K562 (cell line): Measurements from ENCODE around the gene FCHSD1. TPM values are rescaled to one million over a fixed set of nuclear protein-coding genes. Genes with fewer than 3 reads are reported as not detected.

ENCODE experiments used
- ATAC-seq: fragments of 200-7000 bp; cut with Tn5 transposase; 3 replicates; pipeline ENCODE4 v1.9.1; 2020; ENCODE audit warnings: moderate library complexity
- BruUV-seq: library from RNA; stranded (reverse); fragments of 400-500 nt; replicated peaks from 2 replicates; lab custom pipeline; 2021; lab: Mats Ljungman, UMichigan
- CTCF ChIA-PET: fragments of 300-600 bp; formaldehyde crosslinking; extraction: SDS; loops from one replicate; lab custom pipeline; 2021; ENCODE audit warnings: low intra/inter-chr PET ratio; lab: Yijun Ruan, JAX
- POLR2A ChIA-PET: fragments of 300-600, 350-650 bp; sonication (Branson Sonifier 250); formaldehyde crosslinking; extraction: SDS; loops from one replicate; lab custom pipeline; 2021; ENCODE audit warnings: antibody characterized with exemption, inconsistent platforms; lab: Yijun Ruan, JAX
- DNase-seq, 4 experiments: peaks; one replicate each; pipeline versions ENCODE4 v3.0.0 to v3.0.0-alpha.2; 2011 to 2018; ENCODE audit warnings: low spot score in 3 of 4, mixed read lengths in 3 of 4; ENCODE audit errors: extremely low read depth in 1 of 4
- FAIRE-seq: peaks from 2 replicates; lab custom pipeline; 2011; peaks lifted over from hg19 to GRCh38; lab: Jason Lieb, UNC
- H2AFZ ChIP-seq: 2 replicates; pipeline ENCODE4 v1.6.0; 2011; ENCODE audit warnings: low read depth, low read length, control low read depth, inconsistent platforms
- H3K27ac ChIP-seq: fragments of 200-600 bp; 3 replicates; pipeline ENCODE4 v1.8.0; 2011; ENCODE audit warnings: low read depth, mild to moderate bottlenecking, control low read depth, inconsistent platforms, low read length, moderate library complexity, mixed read lengths; ENCODE audit errors: extremely low read depth
- H3K27me3 ChIP-seq, 2 experiments: fragments of 300-600 bp in 1 of 2; 2 replicates in 1 of 2; 3 replicates in 1 of 2; pipeline versions ENCODE4 v1.6.0 to v1.8.0; 2011; ENCODE audit warnings: inconsistent platforms in 2 of 2, low read length in 2 of 2, mild to moderate bottlenecking in 1 of 2, mixed read lengths in 1 of 2, moderate library complexity in 1 of 2; ENCODE audit not compliant: control insufficient read depth in 2 of 2, insufficient read depth in 2 of 2
- H3K36me3 ChIP-seq: fragments of 300-600 bp; 3 replicates; pipeline ENCODE4 v1.8.0; 2011; ENCODE audit warnings: mild to moderate bottlenecking, low read length, inconsistent platforms; ENCODE audit not compliant: control insufficient read depth, insufficient read depth
- H3K4me1 ChIP-seq, 2 experiments: fragments of 200-600 bp in 1 of 2; replicated peaks in 1 of 2; 2 replicates in 1 of 2; 3 replicates in 1 of 2; pipeline versions ENCODE4 v1.5.1 to v1.8.0; 2011; ENCODE audit warnings: inconsistent platforms in 2 of 2, low read length in 2 of 2, mild to moderate bottlenecking in 1 of 2, mixed read lengths in 1 of 2, moderate library complexity in 1 of 2; ENCODE audit not compliant: control insufficient read depth in 2 of 2, insufficient read depth in 2 of 2
- H3K4me2 ChIP-seq: 2 replicates; pipeline ENCODE4 v1.6.1; 2011; ENCODE audit warnings: low read length, control low read depth, inconsistent platforms, mixed read lengths; ENCODE audit not compliant: insufficient read depth
- H3K4me3 ChIP-seq: fragments of 200-600 bp; sonication (generic), shearing (Covaris generic); 2 replicates; pipeline ENCODE4 v1.5.1; 2016; ENCODE audit warnings: control low read depth, inconsistent platforms
- H3K79me2 ChIP-seq: fragments of 200-600 bp; 3 replicates; pipeline ENCODE4 v1.8.0; 2011; ENCODE audit warnings: low read length, inconsistent platforms; ENCODE audit not compliant: control insufficient read depth, insufficient read depth
- H3K9ac ChIP-seq, 2 experiments: 2 replicates each; pipeline versions ENCODE4 v1.6.0 to v1.6.1; 2011; ENCODE audit warnings: low read depth in 2 of 2, low read length in 2 of 2, control low read depth in 1 of 2, inconsistent platforms in 1 of 2, mild to moderate bottlenecking in 1 of 2, mixed read lengths in 1 of 2; ENCODE audit not compliant: insufficient read depth in 1 of 2
- H3K9me1 ChIP-seq: one replicate; pipeline ENCODE4 v1.6.0; 2011; ENCODE audit warnings: inconsistent platforms, mild to moderate bottlenecking, low read length, moderate library complexity; ENCODE audit not compliant: control insufficient read depth, insufficient read depth
- H3K9me3 ChIP-seq: replicated peaks from 2 replicates; pipeline ENCODE4 v1.5.1; 2011; ENCODE audit warnings: low read depth, low read length, inconsistent platforms; ENCODE audit not compliant: control insufficient read depth, insufficient read depth
- H4K20me1 ChIP-seq: replicated peaks from 2 replicates; pipeline ENCODE4 v1.6.1; 2011; ENCODE audit warnings: low read length, inconsistent platforms, mixed read lengths; ENCODE audit not compliant: control insufficient read depth, insufficient read depth
- CBFA2T3 ChIP-seq: fragments of 450-650 bp; IDR thresholded peaks from 2 replicates; pipeline ENCODE4 v1.6.1; 2017
- EP300 ChIP-seq: IDR thresholded peaks from 2 replicates; pipeline ENCODE4 v1.6.1; 2012; ENCODE audit warnings: low read length, improper control_type of control experiment
- LCOR ChIP-seq: sonication (generic); formaldehyde crosslinking; IDR thresholded peaks from 2 replicates; pipeline ENCODE4 v1.8.0; 2022; ENCODE audit warnings: mild to moderate bottlenecking, missing genetic modification reagents
- MAFK ChIP-seq: IDR thresholded peaks from 2 replicates; pipeline ENCODE4 v1.6.1; 2011; ENCODE audit warnings: low read length, improper control_type of control experiment
- NR4A1 ChIP-seq, 2 experiments: fragments of 250-450 bp in 1 of 2; fragments of 450-650 bp in 1 of 2; sonication (Bioruptor Pico) in 1 of 2; IDR thresholded peaks; 2 replicates each; pipeline versions ENCODE4 v1.4.0 to v1.6.1; 2016 to 2020; ENCODE audit warnings: mild to moderate bottlenecking in 2 of 2, missing compliant biosample characterization in 1 of 2, missing genetic modification characterization in 1 of 2, moderate library complexity in 1 of 2
- NUFIP1 ChIP-seq: fragments of 450-650 bp; IDR thresholded peaks from 2 replicates; pipeline ENCODE4 v1.6.1; 2018; ENCODE audit not compliant: partially characterized antibody
- SP2 ChIP-seq: IDR thresholded peaks from 2 replicates; pipeline ENCODE4 v1.6.1; 2011; ENCODE audit warnings: mild to moderate bottlenecking, low read depth, low read length, moderate library complexity; ENCODE audit not compliant: poor library complexity, severe bottlenecking; ENCODE audit errors: extremely low read depth
- WGBS: fragments of 100-300 bp; shearing (Covaris generic); methylation state at CpG from one replicate; pipeline ENCODE4 v1.1.6; 2016; ENCODE audit warnings: low coverage, mixed read lengths; ENCODE audit not compliant: insufficient coverage; ENCODE audit errors: missing lambda C conversion rate; 5-methylcytosine and 5-hydroxymethylcytosine counted together
- in situ Hi-C: fragments of 300-500 bp; cut with MboI; formaldehyde crosslinking; loops from 4 replicates; pipeline ENCODE4 v1.15.0; 2018; ENCODE audit warnings: inconsistent platforms, mixed read lengths
- intact Hi-C: fragments of 100-400 bp; cut with micrococcal nuclease; formaldehyde crosslinking; loops from 2 replicates; pipeline ENCODE4 v1.14.2; 2022
- polyA plus RNA-seq, 8 experiments: library from polyadenylated mRNA; depleted of rRNA in 4 of 8; stranded (reverse) in 5 of 8; unstranded in 3 of 8; fragments of >200 nt; fragmentation: Nextera tagmentation in 2 of 8; fragmentation: Illumina TruSeq in 1 of 8; extraction: Ambion mirVana in 2 of 8; extraction: Trizol in 1 of 8; gene quantifications; 2 replicates each; pipeline versions ENCODE4 v1.2.1 to v1.2.3, GENCODE V29; 2011 to 2014; ENCODE audit warnings: inconsistent platforms in 1 of 8, missing spikeins in 1 of 8
- total RNA-seq, 7 experiments: library from RNA; depleted of rRNA in 6 of 7; stranded (reverse); fragments of >200 nt in 6 of 7; fragmentation: Illumina TruSeq in 2 of 7; extraction: Trizol in 2 of 7; gene quantifications; 2 replicates each; pipeline versions ENCODE4 v1.2.1 to v1.2.3, GENCODE V29; 2011 to 2021; ENCODE audit warnings: low replicate concordance in 1 of 7
- TF ChIP-seq, protein P1 (sequence below): fragments of 450-650 bp; IDR thresholded peaks from 2 replicates; pipeline ENCODE4 v1.6.1; 2016; ENCODE audit warnings: borderline replicate concordance
- TF ChIP-seq, protein P2 (sequence below): fragments of 450-650 bp; formaldehyde crosslinking; IDR thresholded peaks from 2 replicates; pipeline ENCODE4 v1.4.0; 2020; ENCODE audit warnings: mild to moderate bottlenecking, moderate library complexity
- TF ChIP-seq, protein P3 (sequence below): fragments of 450-650 bp; IDR thresholded peaks from 2 replicates; pipeline ENCODE4 v1.6.1; 2017; ENCODE audit warnings: antibody characterized with exemption

Gene FCHSD1
- total and polyA plus RNA-seq, 9 of the 15 experiments (the other 6 are each of a cell fraction or from before 2014, with no cell fraction given) = 0.35 to 37.5 (median 13.6) TPM

DNA sequence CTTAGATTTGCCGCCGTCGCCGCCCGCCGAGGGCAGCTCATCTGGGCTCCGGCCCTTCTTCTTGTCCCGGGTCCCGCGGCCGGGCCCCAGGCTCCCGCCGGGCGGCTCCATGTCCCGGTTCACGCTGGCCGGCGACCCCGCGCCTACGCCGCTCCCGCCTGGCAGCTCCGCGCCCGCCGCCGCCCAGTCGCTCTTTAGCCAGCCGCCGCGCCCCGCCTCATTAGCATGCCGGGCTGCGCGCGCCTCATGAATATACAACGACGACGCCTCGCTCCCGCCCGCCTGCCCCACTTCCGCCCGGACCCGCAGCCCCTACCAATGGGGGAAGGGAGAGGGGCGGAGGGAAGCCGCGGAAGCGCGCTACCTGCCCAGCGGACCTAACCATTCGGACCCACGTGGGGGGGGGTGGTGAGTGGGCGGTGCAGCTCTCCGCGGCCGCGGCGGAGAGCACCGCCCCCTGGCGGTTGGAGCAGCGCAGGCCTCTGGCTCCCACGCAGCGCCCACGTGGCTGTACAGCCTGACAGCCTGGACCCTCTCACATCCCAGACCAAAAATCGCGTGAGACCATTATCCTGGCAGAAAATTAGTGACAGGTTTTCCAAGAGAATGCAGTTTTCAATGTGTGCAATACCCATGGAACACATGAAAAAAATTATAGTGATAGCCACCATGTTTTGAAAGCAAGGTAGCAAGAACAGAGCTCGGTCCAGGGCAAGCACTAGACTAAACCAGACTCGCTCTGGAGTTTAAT lies 32.2 kb downstream of the FCHSD1 start, which contains the start of gene DIAPH1:
Gene DIAPH1 (minus strand): TSS at position 197 of the 751 bp plus-strand sequence. CDS start 86 bp downstream, at position 111.
- FAIRE-seq (peak; percentile 65), DNase-seq (peak; percentile 94 to 98 (median 95)), ATAC-seq (peak; percentile 90)
- BruUV-seq = no TSS peak
- peaks cover 69% of the 10 kb centered on the region for H3K36me3 ChIP-seq
- H3K4me1 ChIP-seq = peaks cover 0 to 3% of the 10 kb centered on the region in 2 experiments; a peak in 3 of 5 replicates
- no peaks in the 10 kb centered on the region for H3K9me3 ChIP-seq
- no peaks in the 10 kb centered on the region for H4K20me1 ChIP-seq
- no peaks in the 10 kb centered on the region for H3K9me1 ChIP-seq
- ChIA-PET CTCF (interaction anchor here (0.6 to 2.9 kb wide), 3 partner anchors 22 to 289 kb away, joined by 3 to 57 read pairs (median 3); no protein-coding TSS in a partner anchor), POLR2A (interaction anchor here (0.6 to 3.6 kb wide), 10 partner anchors 9 to 26 kb away, joined by 3 to 25 read pairs (median 8); partner anchors contain the start of genes HDAC3 and RELL2)
- H3K9ac ChIP-seq = peak within 1 kb of the TSS; percentile 86 to 91
- in situ Hi-C loops (no loop called here), intact Hi-C loops (loop anchor here (1.0 to 10.0 kb wide), 4 partner anchors 14 to 1504 kb away; partner anchors contain the start of gene PURA)
- 4% methylated on average over 29 of the region's 70 CpGs for WGBS
- H2AFZ ChIP-seq = peak within 1 kb of the TSS; percentile 91
- H3K27ac ChIP-seq = peak within 1 kb of the TSS; percentile 89
- peaks cover 47% of the 10 kb centered on the region for H3K79me2 ChIP-seq
- peak within 1 kb of the TSS; percentile 90 for H3K4me2 ChIP-seq
- H3K4me3 ChIP-seq = peak within 1 kb of the TSS; percentile 97
- no peaks in the 10 kb centered on the region for H3K27me3 ChIP-seq
- TF ChIP-seq, protein P1, sequence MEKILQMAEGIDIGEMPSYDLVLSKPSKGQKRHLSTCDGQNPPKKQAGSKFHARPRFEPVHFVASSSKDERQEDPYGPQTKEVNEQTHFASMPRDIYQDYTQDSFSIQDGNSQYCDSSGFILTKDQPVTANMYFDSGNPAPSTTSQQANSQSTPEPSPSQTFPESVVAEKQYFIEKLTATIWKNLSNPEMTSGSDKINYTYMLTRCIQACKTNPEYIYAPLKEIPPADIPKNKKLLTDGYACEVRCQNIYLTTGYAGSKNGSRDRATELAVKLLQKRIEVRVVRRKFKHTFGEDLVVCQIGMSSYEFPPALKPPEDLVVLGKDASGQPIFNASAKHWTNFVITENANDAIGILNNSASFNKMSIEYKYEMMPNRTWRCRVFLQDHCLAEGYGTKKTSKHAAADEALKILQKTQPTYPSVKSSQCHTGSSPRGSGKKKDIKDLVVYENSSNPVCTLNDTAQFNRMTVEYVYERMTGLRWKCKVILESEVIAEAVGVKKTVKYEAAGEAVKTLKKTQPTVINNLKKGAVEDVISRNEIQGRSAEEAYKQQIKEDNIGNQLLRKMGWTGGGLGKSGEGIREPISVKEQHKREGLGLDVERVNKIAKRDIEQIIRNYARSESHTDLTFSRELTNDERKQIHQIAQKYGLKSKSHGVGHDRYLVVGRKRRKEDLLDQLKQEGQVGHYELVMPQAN = peak; percentile 85
- TF ChIP-seq, protein P2, sequence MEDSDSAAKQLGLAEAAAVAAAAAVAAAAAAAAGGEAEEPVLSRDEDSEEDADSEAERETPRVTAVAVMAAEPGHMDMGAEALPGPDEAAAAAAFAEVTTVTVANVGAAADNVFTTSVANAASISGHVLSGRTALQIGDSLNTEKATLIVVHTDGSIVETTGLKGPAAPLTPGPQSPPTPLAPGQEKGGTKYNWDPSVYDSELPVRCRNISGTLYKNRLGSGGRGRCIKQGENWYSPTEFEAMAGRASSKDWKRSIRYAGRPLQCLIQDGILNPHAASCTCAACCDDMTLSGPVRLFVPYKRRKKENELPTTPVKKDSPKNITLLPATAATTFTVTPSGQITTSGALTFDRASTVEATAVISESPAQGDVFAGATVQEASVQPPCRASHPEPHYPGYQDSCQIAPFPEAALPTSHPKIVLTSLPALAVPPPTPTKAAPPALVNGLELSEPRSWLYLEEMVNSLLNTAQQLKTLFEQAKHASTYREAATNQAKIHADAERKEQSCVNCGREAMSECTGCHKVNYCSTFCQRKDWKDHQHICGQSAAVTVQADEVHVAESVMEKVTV (CRISPR knock-in tag) = peak; percentile 98
- TF ChIP-seq LCOR (CRISPR knock-in tag) (peak; percentile 74; the same call in 1 of the 2 replicates), EP300 (0 out of 2 replicates have a peak, but pooled peaks have one; percentile 50), SP2 (peak; percentile 20), CBFA2T3 (peak; percentile 26), NR4A1 (CRISPR knock-in tag; IDR thresholded peaks at IDR 0.05) (peak; percentile 74; the same call in 1 of the 2 replicates), NR4A1 (tag; IDR thresholded peaks at IDR 0.05) (no peak), MAFK (no peak; the same call in 1 of the 2 replicates), NUFIP1 (peak; percentile 47)
- TF ChIP-seq, protein P3, sequence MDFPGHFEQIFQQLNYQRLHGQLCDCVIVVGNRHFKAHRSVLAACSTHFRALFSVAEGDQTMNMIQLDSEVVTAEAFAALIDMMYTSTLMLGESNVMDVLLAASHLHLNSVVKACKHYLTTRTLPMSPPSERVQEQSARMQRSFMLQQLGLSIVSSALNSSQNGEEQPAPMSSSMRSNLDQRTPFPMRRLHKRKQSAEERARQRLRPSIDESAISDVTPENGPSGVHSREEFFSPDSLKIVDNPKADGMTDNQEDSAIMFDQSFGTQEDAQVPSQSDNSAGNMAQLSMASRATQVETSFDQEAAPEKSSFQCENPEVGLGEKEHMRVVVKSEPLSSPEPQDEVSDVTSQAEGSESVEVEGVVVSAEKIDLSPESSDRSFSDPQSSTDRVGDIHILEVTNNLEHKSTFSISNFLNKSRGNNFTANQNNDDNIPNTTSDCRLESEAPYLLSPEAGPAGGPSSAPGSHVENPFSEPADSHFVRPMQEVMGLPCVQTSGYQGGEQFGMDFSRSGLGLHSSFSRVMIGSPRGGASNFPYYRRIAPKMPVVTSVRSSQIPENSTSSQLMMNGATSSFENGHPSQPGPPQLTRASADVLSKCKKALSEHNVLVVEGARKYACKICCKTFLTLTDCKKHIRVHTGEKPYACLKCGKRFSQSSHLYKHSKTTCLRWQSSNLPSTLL = no peak
